Lower lobe of right lung (tissue), 2 donors: ENCODE measurements around the gene ZNF639. TPM values are rescaled to one million over a fixed set of nuclear protein-coding genes. Genes with fewer than 3 reads are reported as not detected.

Experiments
- ATAC-seq, 2 donors: fragments of 200-7000 bp; cut with Tn5 transposase; one replicate each; pipeline ENCODE4 v1.9.1; 2020 to 2022; ENCODE audit warnings: mild to moderate bottlenecking in 2 of 2, moderate library complexity in 2 of 2
- DNase-seq: peaks from one replicate; pipeline ENCODE4 v3.0.0-alpha.2; 2020
- H3K27ac ChIP-seq: fragments of 200-600 bp; one replicate; pipeline ENCODE4 v1.8.0; 2022
- H3K27me3 ChIP-seq: fragments of 200-600 bp; one replicate; pipeline ENCODE4 v1.8.0; 2022; ENCODE audit warnings: low read depth
- H3K36me3 ChIP-seq: fragments of 200-600 bp; one replicate; pipeline ENCODE4 v1.8.0; 2022; ENCODE audit warnings: mild to moderate bottlenecking
- H3K4me1 ChIP-seq: fragments of 200-600 bp; one replicate; pipeline ENCODE4 v1.8.0; 2022
- H3K4me3 ChIP-seq: fragments of 200-600 bp; one replicate; pipeline ENCODE4 v1.8.0; 2022; ENCODE audit warnings: mild to moderate bottlenecking
- H3K9me3 ChIP-seq: fragments of 200-600 bp; one replicate; pipeline ENCODE4 v1.8.0; 2022
- intact Hi-C: fragments of 100-400 bp; cut with DNase I; formaldehyde crosslinking; loops from one replicate; pipeline ENCODE4 v1.11.0; 2022
- total RNA-seq: library from RNA; stranded (reverse); fragmentation: NEBNext Ultra II Directional; extraction: Animal tissue kit (Norgen Biotek cat#: 25700); gene quantifications from one replicate; pipeline ENCODE4 v1.2.1, GENCODE V29; 2021
- TF ChIP-seq, protein P1 (sequence below): fragments of 200-600 bp; IDR thresholded peaks from one replicate; pipeline ENCODE4 v1.8.0; 2022; ENCODE audit warnings: antibody characterized with exemption, mild to moderate bottlenecking
- donor health status: DM: no; HTN: yes; CAD: no; lungs with severe emphysema.

Gene ZNF639
- total RNA-seq, 1 donor from 2014 or later: 26.2 TPM

DNA sequence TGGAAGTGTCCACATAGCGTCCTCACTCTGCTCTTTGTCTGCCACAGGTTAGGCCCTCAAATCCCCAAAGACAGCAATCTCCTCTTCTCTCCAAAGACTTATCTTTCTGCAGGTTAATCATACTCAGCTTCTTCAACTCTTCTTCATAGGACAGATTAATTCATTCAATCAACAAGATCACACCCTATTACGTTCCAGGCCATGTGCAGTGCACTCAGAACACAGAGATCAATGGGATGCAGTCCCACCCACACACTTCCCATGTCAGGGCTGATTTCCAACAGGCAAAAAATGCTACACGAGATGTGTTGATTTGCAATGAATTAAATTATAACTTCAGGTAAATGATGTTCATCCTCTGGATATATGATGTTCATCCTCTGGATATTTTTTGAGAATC lies 33.5 kb upstream of the ZNF639 start:
- Histone ChIP-seq H3K4me1 (no peaks in the 10 kb centered on the region), H3K9me3 (no peaks in the 10 kb centered on the region), H3K27ac (no peak overlapping the region), H3K36me3 (no peaks in the 10 kb centered on the region), H3K27me3 (no peaks in the 10 kb centered on the region), H3K4me3 (no peak overlapping the region)
- TF ChIP-seq, protein P1, sequence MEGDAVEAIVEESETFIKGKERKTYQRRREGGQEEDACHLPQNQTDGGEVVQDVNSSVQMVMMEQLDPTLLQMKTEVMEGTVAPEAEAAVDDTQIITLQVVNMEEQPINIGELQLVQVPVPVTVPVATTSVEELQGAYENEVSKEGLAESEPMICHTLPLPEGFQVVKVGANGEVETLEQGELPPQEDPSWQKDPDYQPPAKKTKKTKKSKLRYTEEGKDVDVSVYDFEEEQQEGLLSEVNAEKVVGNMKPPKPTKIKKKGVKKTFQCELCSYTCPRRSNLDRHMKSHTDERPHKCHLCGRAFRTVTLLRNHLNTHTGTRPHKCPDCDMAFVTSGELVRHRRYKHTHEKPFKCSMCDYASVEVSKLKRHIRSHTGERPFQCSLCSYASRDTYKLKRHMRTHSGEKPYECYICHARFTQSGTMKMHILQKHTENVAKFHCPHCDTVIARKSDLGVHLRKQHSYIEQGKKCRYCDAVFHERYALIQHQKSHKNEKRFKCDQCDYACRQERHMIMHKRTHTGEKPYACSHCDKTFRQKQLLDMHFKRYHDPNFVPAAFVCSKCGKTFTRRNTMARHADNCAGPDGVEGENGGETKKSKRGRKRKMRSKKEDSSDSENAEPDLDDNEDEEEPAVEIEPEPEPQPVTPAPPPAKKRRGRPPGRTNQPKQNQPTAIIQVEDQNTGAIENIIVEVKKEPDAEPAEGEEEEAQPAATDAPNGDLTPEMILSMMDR: no peak
- DNase-seq (no peak), ATAC-seq (no peak)
- intact Hi-C loops: no loop called here

DNA sequence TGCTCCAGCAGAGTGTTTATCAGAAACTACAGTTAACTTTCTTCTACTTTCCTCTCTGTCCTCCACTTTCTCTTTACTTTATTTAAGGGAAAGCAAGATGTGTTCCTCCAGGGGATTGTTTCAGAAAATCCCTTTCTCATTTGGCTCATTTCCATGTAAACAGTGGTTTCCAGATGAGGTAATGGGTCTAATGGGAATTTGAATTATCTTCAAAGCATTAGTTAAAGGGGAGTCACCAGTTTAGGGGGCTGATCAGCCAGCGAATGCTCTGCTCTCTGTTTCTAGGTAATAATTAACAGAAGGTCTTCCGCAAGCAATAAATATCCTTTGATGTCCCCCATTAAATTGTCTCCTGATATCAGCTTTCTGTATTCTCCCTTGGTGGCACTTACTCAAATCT lies 30.4 kb upstream of the ZNF639 start:
- no peaks in the 10 kb centered on the region for H3K36me3 ChIP-seq
- intact Hi-C loops: no loop called here
- H3K9me3 ChIP-seq: no peaks in the 10 kb centered on the region
- H3K4me3 ChIP-seq: no peak overlapping the region
- TF ChIP-seq, protein P1: no peak
- no peak overlapping the region for H3K27ac ChIP-seq
- no peaks in the 10 kb centered on the region for H3K27me3 ChIP-seq
- DNase-seq: no peak
- no peak for ATAC-seq
- H3K4me1 ChIP-seq: no peaks in the 10 kb centered on the region

DNA sequence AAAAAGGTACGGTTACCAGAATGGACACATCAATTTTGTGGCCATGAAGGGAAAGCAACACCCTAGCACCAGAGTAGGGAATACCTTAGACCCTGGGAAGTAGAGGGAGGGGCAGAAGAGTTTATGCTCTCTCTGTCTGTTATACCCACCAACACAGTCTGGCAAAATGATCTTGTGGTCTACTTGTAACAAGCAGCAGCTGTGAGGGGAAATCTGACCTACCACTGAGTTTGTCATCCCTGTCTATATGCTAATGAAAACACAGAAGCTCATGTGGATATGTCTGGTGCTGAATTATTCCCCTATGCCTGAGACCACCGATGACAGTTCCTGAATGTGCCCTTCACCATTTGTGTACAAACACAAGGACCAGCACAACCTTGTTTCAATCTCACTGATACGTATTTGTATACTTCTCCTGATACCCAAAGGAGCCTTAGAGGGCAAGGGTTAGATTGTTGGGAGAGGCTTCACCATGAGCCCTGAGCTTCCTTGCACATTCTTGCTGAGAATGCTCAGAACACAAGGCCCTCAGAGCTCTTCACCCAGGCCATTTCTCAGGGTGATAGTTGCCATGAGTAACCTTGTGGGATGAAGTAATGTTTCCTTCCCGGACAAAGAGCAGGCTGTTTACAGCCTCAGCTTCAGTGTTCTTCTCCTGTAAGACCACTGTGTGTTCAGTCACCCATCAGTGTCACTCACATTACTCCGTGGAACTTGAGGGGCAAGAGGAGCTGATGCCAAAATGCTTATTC lies 24.7 kb upstream of the ZNF639 start:
- Histone ChIP-seq H3K4me1 (no peaks in the 10 kb centered on the region), H3K27ac (no peak overlapping the region), H3K27me3 (no peaks in the 10 kb centered on the region), H3K4me3 (no peak overlapping the region), H3K36me3 (no peaks in the 10 kb centered on the region), H3K9me3 (no peaks in the 10 kb centered on the region)
- intact Hi-C loops: no loop called here
- ATAC-seq (no peak), DNase-seq (no peak)
- TF ChIP-seq, protein P1: no peak

DNA sequence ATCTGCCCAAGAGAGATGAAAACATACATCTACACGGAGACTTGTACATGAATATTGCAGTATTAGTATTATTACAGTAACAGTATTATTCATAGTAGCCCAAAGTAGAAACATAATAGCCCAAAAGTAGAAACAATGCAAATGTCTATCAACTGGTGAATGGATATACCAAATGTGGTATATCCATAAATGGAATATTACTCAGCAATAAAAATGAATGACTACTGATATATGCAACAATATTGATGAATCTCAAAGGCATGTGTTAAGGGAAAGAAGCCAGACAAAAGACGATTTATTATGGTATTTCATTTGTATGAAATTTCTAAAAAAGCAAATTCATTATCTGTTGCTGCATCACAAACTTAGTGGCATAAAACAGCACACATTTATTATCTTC lies 23.5 kb upstream of the ZNF639 start:
- intact Hi-C loops: no loop called here
- no peak for ATAC-seq

DNA sequence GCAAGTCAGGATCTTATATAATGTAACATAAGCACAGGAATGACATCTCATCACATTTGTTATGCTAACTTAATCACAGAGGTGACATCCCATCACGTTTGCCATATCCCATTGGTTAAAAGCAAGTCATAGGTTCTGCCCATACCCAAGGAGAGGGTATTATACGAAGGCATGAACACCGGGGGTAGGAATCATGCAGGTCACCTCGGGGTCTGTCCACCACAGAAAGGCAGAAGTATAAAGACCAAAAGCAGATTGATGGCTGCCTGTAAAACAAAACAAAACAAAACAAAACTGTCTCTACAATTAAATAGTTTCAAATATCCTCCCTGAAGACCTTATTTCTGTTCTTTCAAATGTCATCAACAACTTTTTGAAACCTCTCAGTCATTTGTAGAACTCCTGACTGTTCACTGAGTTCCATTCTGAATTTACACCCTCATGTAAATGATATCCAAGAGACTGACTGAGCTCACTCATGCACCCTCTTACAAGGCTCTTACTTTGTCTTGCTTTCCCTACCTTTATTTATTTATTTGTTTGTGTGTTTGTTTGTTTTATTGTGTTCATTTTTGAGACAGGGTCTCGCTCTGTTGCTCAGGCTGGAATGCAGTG lies 22.7 kb upstream of the ZNF639 start:
- Histone ChIP-seq H3K4me3 (no peak overlapping the region), H3K27ac (no peak overlapping the region), H3K27me3 (no peaks in the 10 kb centered on the region), H3K4me1 (no peaks in the 10 kb centered on the region), H3K9me3 (no peaks in the 10 kb centered on the region), H3K36me3 (no peaks in the 10 kb centered on the region)
- DNase-seq (no peak), ATAC-seq (no peak)
- intact Hi-C loops: no loop called here
- TF ChIP-seq, protein P1: no peak

More for the DNA sequence above, 23.5 kb upstream of the ZNF639 start:
- DNase-seq: no peak
- H3K4me1 ChIP-seq: no peaks in the 10 kb centered on the region
- H3K4me3 ChIP-seq: no peak overlapping the region
- H3K9me3 ChIP-seq: no peaks in the 10 kb centered on the region
- H3K36me3 ChIP-seq: no peaks in the 10 kb centered on the region
- TF ChIP-seq, protein P1: no peak
- no peaks in the 10 kb centered on the region for H3K27me3 ChIP-seq
- H3K27ac ChIP-seq: no peak overlapping the region
